ENCODE results near the gene SP3.

DNA sequence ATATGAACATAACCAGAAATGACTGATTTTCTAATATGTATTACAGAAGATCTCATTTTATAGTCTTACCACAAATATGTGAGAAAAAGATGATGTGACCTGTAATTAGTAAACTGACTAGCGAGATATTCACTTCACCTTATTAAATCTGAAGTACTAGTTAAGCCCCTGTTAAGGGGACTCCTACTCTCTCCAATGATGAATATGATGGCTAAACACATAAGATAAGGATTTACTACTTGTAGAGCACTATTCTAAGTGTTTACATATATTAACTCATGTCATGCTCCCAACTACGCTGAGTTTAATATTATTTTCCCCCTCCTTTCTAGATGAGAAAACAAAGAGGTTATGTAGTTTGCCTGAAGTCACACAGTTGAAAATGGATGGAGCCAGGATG lies 40.9 kb downstream of the SP3 start:
- TF ChIP-seq ZFX (IDR thresholded peaks at IDR 0.05; ENCODE audit: borderline replicate concordance), result no peak
- TF ChIP-seq, protein P1, sequence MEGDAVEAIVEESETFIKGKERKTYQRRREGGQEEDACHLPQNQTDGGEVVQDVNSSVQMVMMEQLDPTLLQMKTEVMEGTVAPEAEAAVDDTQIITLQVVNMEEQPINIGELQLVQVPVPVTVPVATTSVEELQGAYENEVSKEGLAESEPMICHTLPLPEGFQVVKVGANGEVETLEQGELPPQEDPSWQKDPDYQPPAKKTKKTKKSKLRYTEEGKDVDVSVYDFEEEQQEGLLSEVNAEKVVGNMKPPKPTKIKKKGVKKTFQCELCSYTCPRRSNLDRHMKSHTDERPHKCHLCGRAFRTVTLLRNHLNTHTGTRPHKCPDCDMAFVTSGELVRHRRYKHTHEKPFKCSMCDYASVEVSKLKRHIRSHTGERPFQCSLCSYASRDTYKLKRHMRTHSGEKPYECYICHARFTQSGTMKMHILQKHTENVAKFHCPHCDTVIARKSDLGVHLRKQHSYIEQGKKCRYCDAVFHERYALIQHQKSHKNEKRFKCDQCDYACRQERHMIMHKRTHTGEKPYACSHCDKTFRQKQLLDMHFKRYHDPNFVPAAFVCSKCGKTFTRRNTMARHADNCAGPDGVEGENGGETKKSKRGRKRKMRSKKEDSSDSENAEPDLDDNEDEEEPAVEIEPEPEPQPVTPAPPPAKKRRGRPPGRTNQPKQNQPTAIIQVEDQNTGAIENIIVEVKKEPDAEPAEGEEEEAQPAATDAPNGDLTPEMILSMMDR (IDR thresholded peaks at IDR 0.05), result no peak

Data from 22Rv1 (cell line).